SKM-1 treated with dmso at 0.1 percent for 144 hours (cell line): ENCODE measurements around the gene MICALL1.

ENCODE experiments used
- DNase-seq: peaks from one replicate; lab custom pipeline; 2025; ENCODE audit not compliant: unreplicated experiment; lab: John Stamatoyannopoulos, UW

The MICALL1 gene

GRCh38 chr22:37905534-37906363 lies at the start of gene MICALL1:
Gene MICALL1 (plus strand): TSS chr22:37906297. CDS start chr22:37906423, 126 bp downstream.
- peak; percentile 50 for DNase-seq

GRCh38 chr22:37860796-37861421 lies 45.2 kb upstream of the MICALL1 start:
- DNase-seq, result no peak

GRCh38 chr22:37862570-37863325 lies 43.3 kb upstream of the MICALL1 start:
- no peak for DNase-seq

- no peak for DNase-seq
Measured at GRCh38 chr22:37865510-37865909, 40.6 kb upstream of the MICALL1 start.

GRCh38 chr22:37870273-37870672 lies 35.8 kb upstream of the MICALL1 start:
- no peak for DNase-seq

GRCh38 chr22:37880668-37881440 lies 25.2 kb upstream of the MICALL1 start:
- no peak for DNase-seq

GRCh38 chr22:37884420-37884819 lies 21.7 kb upstream of the MICALL1 start:
- DNase-seq, result no peak

GRCh38 chr22:37887584-37888378 lies 18.3 kb upstream of the MICALL1 start:
- no peak for DNase-seq

- DNase-seq, result no peak
Measured at GRCh38 chr22:37891926-37892325, 14.2 kb upstream of the MICALL1 start.

GRCh38 chr22:37892566-37893335 lies 13.3 kb upstream of the MICALL1 start:
- DNase-seq, result no peak

- DNase-seq, result no peak
Measured at GRCh38 chr22:37893583-37893983, 12.5 kb upstream of the MICALL1 start.

- no peak for DNase-seq
Measured at GRCh38 chr22:37894939-37895670, 11.0 kb upstream of the MICALL1 start.

GRCh38 chr22:37896181-37896592 lies 9.9 kb upstream of the MICALL1 start:
- DNase-seq, result peak; percentile 68

GRCh38 chr22:37896939-37897338 lies 9.2 kb upstream of the MICALL1 start:
- DNase-seq, result no peak

GRCh38 chr22:37897807-37898206 lies 8.3 kb upstream of the MICALL1 start:
- DNase-seq, result no peak

GRCh38 chr22:37898441-37899181 lies 7.5 kb upstream of the MICALL1 start:
- no peak for DNase-seq

GRCh38 chr22:37904572-37905533 lies 1.2 kb upstream of the MICALL1 start:
- DNase-seq, result no peak
